Uterus (tissue), 4 donors: ENCODE measurements around the gene WAS. TPM values are rescaled to one million over a fixed set of nuclear protein-coding genes. Genes with fewer than 3 reads are reported as not detected.

Source experiments
- DNase-seq, 2 donors: peaks; one replicate each; pipeline ENCODE4 v3.0.0-alpha.2; 2019 to 2020
- H3K27ac ChIP-seq, 2 donors: fragments of 200-600 bp; sonication (generic); 1 replicate in 1 of 2; 2 replicates in 1 of 2; pipeline ENCODE4 v1.5.1; 2016 to 2018
- H3K27me3 ChIP-seq, 2 donors: fragments of 200-600 bp; sonication (generic); one replicate each; pipeline ENCODE4 v1.5.1; 2018 to 2019; ENCODE audit warnings: control low read depth in 1 of 2
- H3K36me3 ChIP-seq, 2 donors: fragments of 200-600 bp; sonication (generic); one replicate each; pipeline ENCODE4 v1.5.1; 2019; ENCODE audit warnings: control low read depth in 1 of 2
- H3K4me1 ChIP-seq, 2 donors: fragments of 200-600 bp; sonication (generic); one replicate each; pipeline ENCODE4 v1.5.1; 2018 to 2019; ENCODE audit warnings: control low read depth in 1 of 2
- H3K4me3 ChIP-seq, 2 donors: fragments of 200-600 bp; sonication (generic); 1 replicate in 1 of 2; 2 replicates in 1 of 2; pipeline ENCODE4 v1.5.1; 2018 to 2019; ENCODE audit warnings: mild to moderate bottlenecking in 1 of 2
- H3K9me3 ChIP-seq, 2 donors: fragments of 200-600 bp; sonication (generic); one replicate each; pipeline ENCODE4 v1.5.1; 2019; ENCODE audit warnings: control low read depth in 1 of 2
- CTCF ChIP-seq, 4 experiments: fragments of 200-600 bp in 2 of 4; fragments of 450-650 bp in 2 of 4; sonication (generic) in 2 of 4; IDR thresholded peaks; one replicate each; pipeline ENCODE4 v1.5.1; 2016 to 2019; ENCODE audit warnings: antibody characterized with exemption in 4 of 4, mild to moderate bottlenecking in 2 of 4, moderate library complexity in 1 of 4
- POLR2A ChIP-seq, 2 donors: fragments of 450-650 bp; IDR thresholded peaks; one replicate each; pipeline ENCODE4 v1.6.1; 2016; ENCODE audit warnings: antibody characterized with exemption in 2 of 2, mild to moderate bottlenecking in 1 of 2, moderate library complexity in 1 of 2
- intact Hi-C: fragments of 100-400 bp; cut with DNase I; formaldehyde crosslinking; loops from one replicate; pipeline ENCODE4 v1.15.1; 2023; ENCODE audit warnings: low total_unique reads
- small RNA-seq: library from RNA; depleted of rRNA; stranded (forward); fragments of <200 nt; gene quantifications from one replicate; pipeline ENCODE3, GENCODE V24; 2016
- total RNA-seq, 4 donors: library from RNA; depleted of rRNA in 3 of 4; stranded (reverse); fragments of >200 nt in 3 of 4; gene quantifications; one replicate each; pipeline versions ENCODE4 v1.1.0 to v1.2.4, GENCODE V29; 2014 to 2023
- donor health status: DM: yes; HTN: yes; CAD: no.

Gene WAS
- total RNA-seq, 4 donors from 2014 or later = 1.2 to 20.7 (median 1.9) TPM; not detected in 1

- peak; percentile 89 to 93 for DNase-seq
- intact Hi-C loops = no loop called here
- TF ChIP-seq CTCF (IDR thresholded peaks at IDR 0.05) (no peak), POLR2A (IDR thresholded peaks at IDR 0.05) (peak; percentile 16 to 53)
- Histone ChIP-seq H3K9me3 (no peaks in the 10 kb centered on the region), H3K36me3 (no peaks in the 10 kb centered on the region), H3K27me3 (no peaks in the 10 kb centered on the region), H3K27ac (peak overlapping the region; percentile 86 to 88), H3K4me1 (no peaks in the 10 kb centered on the region), H3K4me3 (peak overlapping the region; percentile 48 to 49)
Observed at GRCh38 chrX:48737213-48737938, 53.8 kb downstream of the WAS start.

GRCh38 chrX:48737940-48738339 is 54.3 kb downstream of the WAS start:
- Histone ChIP-seq H3K27me3 (no peaks in the 10 kb centered on the region), H3K27ac (peak overlapping the region; percentile 86 to 88), H3K9me3 (no peaks in the 10 kb centered on the region), H3K36me3 (no peaks in the 10 kb centered on the region), H3K4me3 (peak overlapping the region in 1 of 2 donors; percentile 49), H3K4me1 (no peaks in the 10 kb centered on the region)
- intact Hi-C loops = no loop called here
- DNase-seq = no peak
- TF ChIP-seq POLR2A (IDR thresholded peaks at IDR 0.05) = no peak
- no peak for TF ChIP-seq CTCF (IDR thresholded peaks at IDR 0.05)

Small RNAs within 50 kb of the gene (small RNA-seq; reads per million reads assigned to genes)
- not detected for gene RNU6-1056P

Other genes with a start within 250 kb of the WAS start
- gene SLC38A5, start 213.5 kb upstream of the WAS start, total RNA-seq = 1 to 10 TPM; 1.8 to 8.1 (median 4.8) TPM
- gene FTSJ1, start 207.6 kb upstream of the WAS start, total RNA-seq = 10 to 100 TPM in 3 of 4 donors, 1 to 10 TPM in 1; 7.4 to 74.7 (median 51.0) TPM
- 10 to 100 TPM in 1 of 4 donors, 1 to 10 TPM in 2, under 1 TPM in 1; 0.77 to 16.5 (median 4.8) TPM for gene PORCN, start 174.8 kb upstream of the WAS start, total RNA-seq
- 10 to 100 TPM in 2 of 4 donors, 1 to 10 TPM in 1, not detected in 1; 2.4 to 23.0 (median 22.1) TPM for gene EBP, start 162.0 kb upstream of the WAS start, total RNA-seq
- 10 to 100 TPM in 1 of 4 donors, 1 to 10 TPM in 3; 4.1 to 14.3 (median 5.3) TPM for gene TBC1D25, start 144.1 kb upstream of the WAS start, total RNA-seq
- gene RBM3, start 109.3 kb upstream of the WAS start, total RNA-seq = 100 to 1,000 TPM in 3 of 4 donors, 10 to 100 TPM in 1; 52.3 to 239 (median 205) TPM
- gene WDR13, start 86.3 kb upstream of the WAS start, total RNA-seq = 100 to 1,000 TPM in 2 of 4 donors, 10 to 100 TPM in 2; 64.8 to 147 (median 111) TPM
- gene SUV39H1, start 12.9 kb downstream of the WAS start, total RNA-seq = 1 to 10 TPM in 3 of 4 donors, under 1 TPM in 1; 0.59 to 7.8 (median 3.8) TPM
- gene GLOD5, start 77.9 kb downstream of the WAS start, total RNA-seq = not detected
- gene GATA1, start 102.8 kb downstream of the WAS start, total RNA-seq = under 1 TPM in 1 of 4 donors, not detected in 3; 0.35 TPM
- gene HDAC6, start 118.3 kb downstream of the WAS start, total RNA-seq = 100 to 1,000 TPM in 3 of 4 donors, 10 to 100 TPM in 1; 25.0 to 160 (median 123) TPM
- gene ERAS, start 142.7 kb downstream of the WAS start, total RNA-seq = under 1 TPM in 2 of 4 donors, not detected in 2; 0.41 to 0.46 TPM
- 10 to 100 TPM in 1 of 4 donors, 1 to 10 TPM in 2, not detected in 1; 3.0 to 15.9 (median 3.4) TPM for gene PCSK1N, start 151.8 kb downstream of the WAS start, total RNA-seq
- gene TIMM17B, start 214.0 kb downstream of the WAS start, total RNA-seq = 10 to 100 TPM in 3 of 4 donors, 1 to 10 TPM in 1; 4.1 to 29.5 (median 17.2) TPM
- gene PQBP1, start 214.1 kb downstream of the WAS start, total RNA-seq = 10 to 100 TPM; 46.4 to 90.7 (median 70.3) TPM
- gene SLC35A2, start 227.8 kb downstream of the WAS start, total RNA-seq = 10 to 100 TPM in 2 of 4 donors, 1 to 10 TPM in 2; 4.4 to 16.9 (median 11.1) TPM
- gene PIM2, start 235.2 kb downstream of the WAS start, total RNA-seq = 10 to 100 TPM in 1 of 4 donors, 1 to 10 TPM in 2, not detected in 1; 4.8 to 16.8 (median 9.1) TPM